CD14-positive monocyte (primary cell): Measurements from ENCODE around the gene ALG1. TPM values are rescaled to one million over a fixed set of nuclear protein-coding genes. Genes with fewer than 3 reads are reported as not detected.

Experiments
- DNase-seq, 3 donors: peaks; one replicate each; pipeline ENCODE4 v3.0.0-alpha.2; 2011 to 2022
- H2AFZ ChIP-seq: 2 replicates; pipeline ENCODE4 v1.6.0; 2012; ENCODE audit warnings: mild to moderate bottlenecking, low read depth, low read length, inconsistent platforms; ENCODE audit not compliant: insufficient read depth, poor library complexity, severe bottlenecking
- H3K27ac ChIP-seq, 2 donors: 1 replicate in 1 of 2; 2 replicates in 1 of 2; pipeline ENCODE4 v1.5.1; 2012 to 2013; ENCODE audit warnings: low read length in 2 of 2, control low read depth in 1 of 2, inconsistent platforms in 1 of 2, low read depth in 1 of 2, mild to moderate bottlenecking in 1 of 2
- H3K27me3 ChIP-seq, 2 donors: one replicate each; pipeline versions ENCODE4 v1.6.0 to v1.6.1; 2011 to 2013; ENCODE audit warnings: low read length in 2 of 2; ENCODE audit not compliant: control insufficient read depth in 2 of 2, insufficient read depth in 2 of 2
- H3K36me3 ChIP-seq, 2 donors: replicated peaks in 1 of 2; 1 replicate in 1 of 2; 2 replicates in 1 of 2; pipeline versions ENCODE4 v1.5.1 to v1.6.1; 2012 to 2013; ENCODE audit warnings: low read length in 2 of 2, control low read depth in 1 of 2, inconsistent platforms in 1 of 2, mild to moderate bottlenecking in 1 of 2; ENCODE audit not compliant: insufficient read depth in 2 of 2, control insufficient read depth in 1 of 2
- H3K4me1 ChIP-seq, 2 donors: 1 replicate in 1 of 2; 2 replicates in 1 of 2; pipeline versions ENCODE4 v1.5.1 to v1.6.1; 2012 to 2013; ENCODE audit warnings: low read length in 2 of 2, control low read depth in 1 of 2, inconsistent platforms in 1 of 2, mild to moderate bottlenecking in 1 of 2, moderate library complexity in 1 of 2; ENCODE audit not compliant: insufficient read depth in 2 of 2, control insufficient read depth in 1 of 2
- H3K4me2 ChIP-seq: replicated peaks from 2 replicates; pipeline ENCODE3; 2012; ENCODE audit warnings: low read length, moderate library complexity, mild to moderate bottlenecking; ENCODE audit not compliant: poor library complexity, severe bottlenecking; ENCODE audit errors: extremely low read depth
- H3K4me3 ChIP-seq, 3 experiments: fragments of 200-600 bp in 1 of 3; sonication (generic) in 1 of 3; replicated peaks in 1 of 3; 1 replicate in 2 of 3; 2 replicates in 1 of 3; pipeline ENCODE4 v1.5.1; 2011 to 2013; ENCODE audit warnings: low read length in 3 of 3, mild to moderate bottlenecking in 3 of 3, control low read depth in 2 of 3, low read depth in 2 of 3, inconsistent platforms in 1 of 3, moderate library complexity in 1 of 3
- H3K79me2 ChIP-seq: 2 replicates; pipeline ENCODE4 v1.6.0; 2012; ENCODE audit warnings: mild to moderate bottlenecking, control low read depth, inconsistent platforms, low read length, moderate library complexity; ENCODE audit not compliant: insufficient read depth
- H3K9ac ChIP-seq: 2 replicates; pipeline ENCODE4 v1.6.0; 2017; ENCODE audit warnings: low read length, mild to moderate bottlenecking; ENCODE audit not compliant: insufficient read depth, poor library complexity, severe bottlenecking
- H3K9me3 ChIP-seq, 2 donors: replicated peaks in 1 of 2; 1 replicate in 1 of 2; 2 replicates in 1 of 2; pipeline versions ENCODE4 v1.5.1 to v1.6.1; 2012 to 2013; ENCODE audit warnings: low read length in 2 of 2, control low read depth in 1 of 2; ENCODE audit not compliant: control insufficient read depth in 1 of 2, insufficient read depth in 1 of 2
- H4K20me1 ChIP-seq: 2 replicates; pipeline ENCODE4 v1.6.0; 2012; ENCODE audit warnings: mild to moderate bottlenecking, low read length, control low read depth, moderate library complexity; ENCODE audit not compliant: insufficient read depth
- H3K27ac Mint-ChIP-seq, 7 donors: one replicate each; pipeline ENCODE4 v1.8.0; 2020; ENCODE audit warnings: mild to moderate bottlenecking in 7 of 7, mixed read lengths in 7 of 7, moderate library complexity in 6 of 7, inconsistent platforms in 2 of 7
- H3K27me3 Mint-ChIP-seq, 3 donors: one replicate each; pipeline ENCODE4 v1.8.0; 2021 to 2022; ENCODE audit warnings: low read depth in 3 of 3, mild to moderate bottlenecking in 3 of 3, mixed read lengths in 3 of 3, moderate library complexity in 3 of 3, inconsistent platforms in 1 of 3
- H3K36me3 Mint-ChIP-seq, 2 donors: one replicate each; pipeline ENCODE4 v1.8.0; 2020; ENCODE audit warnings: mixed read lengths in 2 of 2, inconsistent platforms in 1 of 2, mild to moderate bottlenecking in 1 of 2
- H3K4me1 Mint-ChIP-seq: one replicate; pipeline ENCODE4 v1.8.0; 2020; ENCODE audit warnings: mild to moderate bottlenecking, mixed read lengths
- H3K4me3 Mint-ChIP-seq, 2 donors: one replicate each; pipeline ENCODE4 v1.8.0; 2020; ENCODE audit warnings: mild to moderate bottlenecking in 2 of 2, mixed read lengths in 2 of 2, moderate library complexity in 1 of 2
- H3K9me3 Mint-ChIP-seq, 7 donors: one replicate each; pipeline ENCODE4 v1.8.0; 2020 to 2022; ENCODE audit warnings: mixed read lengths in 7 of 7, mild to moderate bottlenecking in 6 of 7, moderate library complexity in 6 of 7, inconsistent platforms in 2 of 7
- WGBS: methylation state at CpG from one replicate; pipeline ENCODE4 v1.1.5; 2013; ENCODE audit warnings: missing lambda C conversion rate; ENCODE audit not compliant: insufficient coverage; 5-methylcytosine and 5-hydroxymethylcytosine counted together
- intact Hi-C, 2 donors: fragments of 100-400 bp; cut with micrococcal nuclease; formaldehyde crosslinking; loops; one replicate each; pipeline versions ENCODE4 v1.15.0 to v1.15.1; 2023
- polyA plus RNA-seq, 3 donors: library from polyadenylated mRNA; depleted of rRNA in 1 of 3; unstranded in 2 of 3; stranded (reverse) in 1 of 3; fragments of 300-500 nt in 2 of 3; fragments of >200 nt in 1 of 3; fragmentation: Illumina TruSeq in 2 of 3; gene quantifications; 1 replicate in 2 of 3; 2 replicates in 1 of 3; pipeline ENCODE4 v1.2.3, GENCODE V29; 2012 to 2021
- TF ChIP-seq, protein P1 (sequence below): fragments of 200-600 bp; IDR thresholded peaks from one replicate; pipeline ENCODE4 v1.8.0; 2022; ENCODE audit warnings: antibody characterized with exemption, mild to moderate bottlenecking

The ALG1 gene
- polyA plus RNA-seq, 3 donors = 9.3 to 31.0 (median 25.2) TPM

GRCh38 chr16:5071341-5071680 is 332 bp upstream of the ALG1 start:
- peaks cover 0 to 3% (median 0%) of the 10 kb centered on the region in 7 donors for H3K9me3 Mint-ChIP-seq
- no peaks in the 10 kb centered on the region for H3K27me3 ChIP-seq
- TF ChIP-seq, protein P1, sequence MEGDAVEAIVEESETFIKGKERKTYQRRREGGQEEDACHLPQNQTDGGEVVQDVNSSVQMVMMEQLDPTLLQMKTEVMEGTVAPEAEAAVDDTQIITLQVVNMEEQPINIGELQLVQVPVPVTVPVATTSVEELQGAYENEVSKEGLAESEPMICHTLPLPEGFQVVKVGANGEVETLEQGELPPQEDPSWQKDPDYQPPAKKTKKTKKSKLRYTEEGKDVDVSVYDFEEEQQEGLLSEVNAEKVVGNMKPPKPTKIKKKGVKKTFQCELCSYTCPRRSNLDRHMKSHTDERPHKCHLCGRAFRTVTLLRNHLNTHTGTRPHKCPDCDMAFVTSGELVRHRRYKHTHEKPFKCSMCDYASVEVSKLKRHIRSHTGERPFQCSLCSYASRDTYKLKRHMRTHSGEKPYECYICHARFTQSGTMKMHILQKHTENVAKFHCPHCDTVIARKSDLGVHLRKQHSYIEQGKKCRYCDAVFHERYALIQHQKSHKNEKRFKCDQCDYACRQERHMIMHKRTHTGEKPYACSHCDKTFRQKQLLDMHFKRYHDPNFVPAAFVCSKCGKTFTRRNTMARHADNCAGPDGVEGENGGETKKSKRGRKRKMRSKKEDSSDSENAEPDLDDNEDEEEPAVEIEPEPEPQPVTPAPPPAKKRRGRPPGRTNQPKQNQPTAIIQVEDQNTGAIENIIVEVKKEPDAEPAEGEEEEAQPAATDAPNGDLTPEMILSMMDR = no peak
- no peak for DNase-seq
- no peaks in the 10 kb centered on the region for H3K9me3 ChIP-seq
- peaks cover 20% of the 10 kb centered on the region for H3K4me1 Mint-ChIP-seq
- H3K27ac ChIP-seq = peak overlapping the region; percentile 71 to 91
- H4K20me1 ChIP-seq = no peaks in the 10 kb centered on the region
- peak overlapping the region; percentile 78 for H3K9ac ChIP-seq
- peak overlapping the region; percentile 90 to 96 (median 93) for H3K27ac Mint-ChIP-seq
- peaks cover 12 to 22% of the 10 kb centered on the region in 2 donors for H3K36me3 ChIP-seq
- WGBS = 60% methylated on average over 2 of the region's 7 CpGs
- peaks cover 9% of the 10 kb centered on the region for H3K79me2 ChIP-seq
- intact Hi-C loops = no loop called here
- peak overlapping the region; percentile 76 for H3K4me2 ChIP-seq
- H3K27me3 Mint-ChIP-seq = peaks cover 0 to 4% (median 0%) of the 10 kb centered on the region in 3 donors
- H3K4me3 ChIP-seq = peak overlapping the region; percentile 57 to 83 (median 67)
- peak overlapping the region; percentile 92 for H2AFZ ChIP-seq
- H3K36me3 Mint-ChIP-seq = peaks cover 19 to 21% of the 10 kb centered on the region in 2 donors
- peak overlapping the region; percentile 98 to 99 for H3K4me3 Mint-ChIP-seq
- H3K4me1 ChIP-seq = peaks cover 16 to 20% of the 10 kb centered on the region in 2 donors

DNA sequence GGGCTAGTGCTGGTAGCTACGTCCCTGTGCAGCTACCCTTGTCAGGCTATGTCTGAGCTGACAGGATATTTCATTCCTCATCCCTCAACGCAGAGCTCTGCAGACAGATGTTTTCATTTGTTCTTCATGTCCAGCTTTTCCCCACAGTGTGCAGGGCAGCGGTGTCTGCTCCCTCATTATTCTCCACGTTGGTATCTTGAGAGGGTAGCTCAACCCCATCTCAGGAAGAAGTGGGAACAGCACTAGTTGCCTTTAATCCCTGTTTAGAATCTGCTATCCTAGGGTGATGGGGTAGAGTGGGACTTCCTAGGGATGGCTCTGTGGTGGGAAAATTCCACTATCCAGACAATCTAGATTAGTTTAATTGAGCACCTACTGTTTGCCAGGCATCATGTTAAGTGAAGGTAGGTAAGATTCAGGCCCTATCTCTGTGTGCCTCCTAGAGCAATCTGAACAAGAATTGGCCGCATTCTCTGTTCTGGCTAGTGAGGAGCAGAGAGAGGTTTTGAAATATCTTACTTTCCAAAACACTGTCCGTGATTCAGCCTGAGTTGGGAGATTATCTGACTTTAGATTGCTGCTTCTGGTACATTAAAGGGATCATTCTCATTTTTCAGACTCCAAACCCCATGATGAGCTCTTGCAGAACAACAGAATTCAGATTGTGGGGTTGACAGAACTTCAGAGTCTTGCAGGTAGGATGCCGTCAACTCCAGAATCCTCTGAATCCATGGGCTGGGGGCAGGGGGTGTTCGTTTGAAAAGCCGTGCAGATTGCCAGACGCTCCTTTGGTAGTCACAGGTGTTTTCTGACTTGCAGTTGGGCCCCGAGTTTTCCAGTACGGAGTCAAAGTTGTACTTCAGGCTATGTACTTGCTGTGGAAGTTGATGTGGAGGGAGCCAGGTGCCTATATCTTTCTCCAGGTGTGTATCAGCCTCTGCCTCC is 963 bp downstream of the ALG1 start:
- peaks cover 9% of the 10 kb centered on the region for H3K79me2 ChIP-seq
- no peaks in the 10 kb centered on the region for H3K9me3 ChIP-seq
- Mint-ChIP-seq H3K27ac (peak overlapping the region; percentile 90 to 96 (median 93)), H3K4me3 (peak overlapping the region; percentile 98 to 99), H3K9me3 (peaks cover 0 to 3% (median 0%) of the 10 kb centered on the region in 7 donors), H3K27me3 (peaks cover 0 to 4% (median 0%) of the 10 kb centered on the region in 3 donors), H3K36me3 (peaks cover 27 to 31% of the 10 kb centered on the region in 2 donors), H3K4me1 (peaks cover 19% of the 10 kb centered on the region)
- H2AFZ ChIP-seq = peak overlapping the region; percentile 92
- H3K4me1 ChIP-seq = peaks cover 16 to 20% of the 10 kb centered on the region in 2 donors
- H3K36me3 ChIP-seq = peaks cover 22 to 33% of the 10 kb centered on the region in 2 donors
- H3K9ac ChIP-seq = peak overlapping the region; percentile 78
- 67% methylated on average over 6 of the region's 12 CpGs for WGBS
- peak overlapping the region; percentile 76 for H3K4me2 ChIP-seq
- H3K27me3 ChIP-seq = no peaks in the 10 kb centered on the region
- peak overlapping the region; percentile 71 to 91 for H3K27ac ChIP-seq
- intact Hi-C loops = no loop called here
- H4K20me1 ChIP-seq = no peaks in the 10 kb centered on the region
- H3K4me3 ChIP-seq = peak overlapping the region; percentile 57 to 83 (median 67)
- no peak for DNase-seq
- TF ChIP-seq, protein P1 = no peak
